ENCODE results near the gene PAX5. TPM values are rescaled to one million over a fixed set of nuclear protein-coding genes. Genes with fewer than 3 reads are reported as not detected.

The PAX5 gene
- polyA plus RNA-seq, 1 donor from 2014 or later = not detected

DNA sequence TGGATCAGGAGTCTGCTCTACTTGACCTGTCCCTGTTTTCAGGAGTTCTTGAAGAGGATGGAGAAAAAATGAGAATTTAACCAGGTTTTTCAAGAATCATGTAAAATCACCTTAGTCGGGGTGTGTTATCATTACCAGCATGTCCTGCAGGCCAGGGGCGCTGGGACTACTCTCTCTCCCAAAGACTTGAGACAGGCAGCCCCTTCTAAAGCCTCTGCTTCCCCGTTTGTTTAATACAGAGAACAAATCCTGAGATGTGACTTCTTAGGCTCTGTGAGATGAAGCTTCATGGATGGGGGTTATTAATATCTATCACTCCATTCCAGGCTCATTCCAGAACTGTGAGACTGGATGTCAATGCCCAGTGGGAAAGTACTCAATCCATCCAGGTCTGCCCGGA is 3.0 kb downstream of the PAX5 start:
- H3K27ac ChIP-seq (ENCODE audit: low read length) = no peak overlapping the region
- H3F3A ChIP-seq (ENCODE audit: insufficient read depth, low read length, poor library complexity, severe bottlenecking) = no peaks in the 10 kb centered on the region
- H3K9ac ChIP-seq (ENCODE audit: low read length) = no peak overlapping the region
- H2AFZ ChIP-seq (ENCODE audit: low read depth, low read length) = no peak overlapping the region
- H3K9me2 ChIP-seq (ENCODE audit: insufficient read depth, low read length) = no peaks in the 10 kb centered on the region
- H3K79me2 ChIP-seq (replicated peaks; ENCODE audit: insufficient read depth, low read length) = no peaks in the 10 kb centered on the region
- no peak overlapping the region for H3K4me3 ChIP-seq (ENCODE audit: low read length)
- H3K4me2 ChIP-seq (ENCODE audit: low read length) = no peak overlapping the region
- no peaks in the 10 kb centered on the region for H3K36me3 ChIP-seq (ENCODE audit: insufficient read depth, low read length)
- no peak for TF ChIP-seq TAF1 (IDR thresholded peaks at IDR 0.05; ENCODE audit: low read depth)
- no peak for TF ChIP-seq SMC3 (conservative IDR thresholded peaks at IDR 0.05; ENCODE audit: poor library complexity)
- no peak for TF ChIP-seq POLR2AphosphoS5 (IDR thresholded peaks at IDR 0.05)
- H4K20me1 ChIP-seq (ENCODE audit: insufficient read depth) = no peaks in the 10 kb centered on the region
- H3K9me3 ChIP-seq (ENCODE audit: low read length) = no peaks in the 10 kb centered on the region
- H3K27me3 ChIP-seq (ENCODE audit: insufficient read depth, low read depth, low read length) = peaks cover 100% of the 10 kb centered on the region

- H3K27ac ChIP-seq (ENCODE audit: low read length) = no peak overlapping the region
- H3K27me3 ChIP-seq (ENCODE audit: insufficient read depth, low read depth, low read length) = peaks cover 100% of the 10 kb centered on the region
- no peaks in the 10 kb centered on the region for H3F3A ChIP-seq (ENCODE audit: insufficient read depth, low read length, poor library complexity, severe bottlenecking)
- no peaks in the 10 kb centered on the region for H3K36me3 ChIP-seq (ENCODE audit: insufficient read depth, low read length)
- H3K9ac ChIP-seq (ENCODE audit: low read length) = no peak overlapping the region
- no peaks in the 10 kb centered on the region for H4K20me1 ChIP-seq (ENCODE audit: insufficient read depth)
- H3K4me2 ChIP-seq (ENCODE audit: low read length) = no peak overlapping the region
- no peak overlapping the region for H3K4me3 ChIP-seq (ENCODE audit: low read length)
- no peak for TF ChIP-seq MXI1 (conservative IDR thresholded peaks at IDR 0.05; ENCODE audit: poor library complexity, severe bottlenecking)
- TF ChIP-seq RAD21 (conservative IDR thresholded peaks at IDR 0.05) = no peak
- no peak for TF ChIP-seq SMC3 (conservative IDR thresholded peaks at IDR 0.05; ENCODE audit: poor library complexity)
- no peak for TF ChIP-seq EZH2 (IDR thresholded peaks at IDR 0.05; ENCODE audit: borderline replicate concordance, insufficient read depth, low read length, poor library complexity, severe bottlenecking)
- TF ChIP-seq CTCF (IDR thresholded peaks at IDR 0.05; ENCODE audit: poor library complexity, severe bottlenecking) = no peak
- no peak for TF ChIP-seq TAF1 (IDR thresholded peaks at IDR 0.05; ENCODE audit: low read depth)
- TF ChIP-seq REST (IDR thresholded peaks at IDR 0.05; ENCODE audit: borderline replicate concordance) = no peak
- TF ChIP-seq EP300 (conservative IDR thresholded peaks at IDR 0.05; ENCODE audit: poor library complexity, severe bottlenecking) = no peak
- TF ChIP-seq POLR2AphosphoS5 (IDR thresholded peaks at IDR 0.05) = no peak
- H2AFZ ChIP-seq (ENCODE audit: low read depth, low read length) = no peak overlapping the region
- no peaks in the 10 kb centered on the region for H3K9me3 ChIP-seq (ENCODE audit: low read length)
- H3K79me2 ChIP-seq (replicated peaks; ENCODE audit: insufficient read depth, low read length) = no peaks in the 10 kb centered on the region
- H3K9me2 ChIP-seq (ENCODE audit: insufficient read depth, low read length) = no peaks in the 10 kb centered on the region
Observed at GRCh38 chr9:37030611-37030939, 3.5 kb downstream of the PAX5 start.
